Hepatocyte (in vitro differentiated cells): ENCODE data around the gene MAPK8IP2. TPM values are rescaled to one million over a fixed set of nuclear protein-coding genes. Genes with fewer than 3 reads are reported as not detected.
"Not testable (repeated sequence)": the region's sequence is repeated elsewhere in the genome, so short reads cannot be mapped to it uniquely, and the experiment has no call there.

ENCODE experiments used
- DNase-seq: peaks from one replicate; pipeline ENCODE4 v3.0.0-alpha.2; 2016; ENCODE audit warnings: low spot score
- H2AFZ ChIP-seq: fragments of 200-600 bp; sonication (generic); 2 replicates; pipeline ENCODE4 v1.6.0; 2016; ENCODE audit warnings: antibody characterized with exemption, mild to moderate bottlenecking
- H3K27ac ChIP-seq: fragments of 200-600 bp; sonication (generic); 2 replicates; pipeline ENCODE4 v1.5.1; 2016; ENCODE audit warnings: mild to moderate bottlenecking
- H3K27me3 ChIP-seq: fragments of 200-600 bp; sonication (generic); 2 replicates; pipeline ENCODE4 v1.6.1; 2016
- H3K36me3 ChIP-seq: fragments of 200-600 bp; sonication (generic); replicated peaks from 2 replicates; pipeline ENCODE4 v1.5.1; 2016; ENCODE audit warnings: low read depth; ENCODE audit not compliant: insufficient read depth
- H3K4me1 ChIP-seq: fragments of 200-600 bp; sonication (generic); 2 replicates; pipeline ENCODE4 v1.5.1; 2016; ENCODE audit warnings: mild to moderate bottlenecking, moderate library complexity; ENCODE audit not compliant: insufficient read depth
- H3K4me2 ChIP-seq: fragments of 200-600 bp; sonication (generic); 2 replicates; pipeline ENCODE4 v1.6.0; 2016
- H3K4me3 ChIP-seq: fragments of 200-600 bp; sonication (generic); 2 replicates; pipeline ENCODE4 v1.5.1; 2016; ENCODE audit warnings: mild to moderate bottlenecking
- H3K79me2 ChIP-seq: fragments of 200-600 bp; sonication (generic); 2 replicates; pipeline ENCODE4 v1.6.0; 2017; ENCODE audit warnings: mild to moderate bottlenecking
- H3K9me2 ChIP-seq: fragments of 200-600 bp; sonication (generic); replicated peaks from 2 replicates; pipeline ENCODE4 v1.6.0; 2017; ENCODE audit warnings: mild to moderate bottlenecking; ENCODE audit not compliant: insufficient read depth
- H3K9me3 ChIP-seq: fragments of 200-600 bp; sonication (generic); 2 replicates; pipeline ENCODE4 v1.5.1; 2016; ENCODE audit warnings: low read depth, mild to moderate bottlenecking
- H4K20me1 ChIP-seq: fragments of 200-600 bp; sonication (generic); 2 replicates; pipeline ENCODE4 v1.6.0; 2016; ENCODE audit warnings: mild to moderate bottlenecking; ENCODE audit not compliant: insufficient read depth, poor library complexity, severe bottlenecking
- EZH2 ChIP-seq: fragments of 200-600 bp; sonication (generic); IDR thresholded peaks from 2 replicates; pipeline ENCODE4 v1.6.1; 2016; ENCODE audit warnings: antibody characterized with exemption, mild to moderate bottlenecking, borderline replicate concordance
- EZH2phosphoT487 ChIP-seq: fragments of 200-600 bp; sonication (generic); IDR thresholded peaks from one replicate; pipeline ENCODE4 v1.6.1; 2018; ENCODE audit warnings: antibody characterized with exemption, mild to moderate bottlenecking, low read depth, moderate library complexity; ENCODE audit not compliant: unreplicated experiment, severe bottlenecking
- WGBS: methylation state at CpG from one replicate; pipeline ENCODE4 v1.1.6; 2016; ENCODE audit warnings: low lambda C conversion rate; ENCODE audit errors: missing lambda C conversion rate; 5-methylcytosine and 5-hydroxymethylcytosine counted together
- polyA plus RNA-seq: library from polyadenylated mRNA; unstranded; fragments of >200 nt; fragmentation: Nextera tagmentation; extraction: Ambion mirVana; gene quantifications from 2 replicates; pipeline ENCODE4 v1.2.1, GENCODE V29; 2016
- total RNA-seq: library from RNA; depleted of rRNA; stranded (reverse); fragments of >200 nt; gene quantifications from 2 replicates; pipeline ENCODE4 v1.2.3, GENCODE V29; 2014
- TF ChIP-seq, protein P1 (sequence below): fragments of 200-600 bp; sonication (generic); IDR thresholded peaks from 2 replicates; pipeline ENCODE4 v1.5.1; 2016; ENCODE audit warnings: antibody characterized with exemption, mild to moderate bottlenecking; ENCODE audit not compliant: poor library complexity

The MAPK8IP2 gene
- total and polyA plus RNA-seq, 2 experiments from 2014 or later, result 1.6 to 4.0 TPM

DNA sequence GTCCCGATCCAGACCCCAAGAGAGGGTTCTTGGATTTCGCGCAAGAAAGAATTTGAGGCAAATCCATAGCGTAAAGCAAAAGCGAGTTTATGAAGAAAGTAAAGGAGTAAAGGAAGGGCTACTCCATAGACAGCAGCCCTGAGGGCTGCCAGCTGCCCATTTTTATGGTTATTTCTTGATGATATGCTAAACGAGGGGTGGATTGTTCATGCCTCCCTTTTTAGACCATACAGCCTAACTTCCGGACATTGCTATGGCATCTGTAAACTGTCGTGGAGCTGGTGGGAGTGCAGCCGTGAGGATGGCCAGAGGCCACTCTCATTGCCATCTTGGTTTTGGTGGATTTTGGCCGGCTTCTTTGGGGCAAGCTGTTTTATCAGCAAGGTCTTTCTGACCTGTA is 52.7 kb downstream of the MAPK8IP2 start:
- Histone ChIP-seq H3K4me3 (no peak overlapping the region), H3K9me3 (no peaks in the 10 kb centered on the region), H3K4me2 (no peak overlapping the region), H3K27me3 (no peaks in the 10 kb centered on the region), H3K4me1 (no peaks in the 10 kb centered on the region), H3K9me2 (no peaks in the 10 kb centered on the region), H2AFZ (no peak overlapping the region), H3K36me3 (no peaks in the 10 kb centered on the region), H4K20me1 (no peaks in the 10 kb centered on the region), H3K79me2 (no peaks in the 10 kb centered on the region), H3K27ac (no peak overlapping the region)
- TF ChIP-seq, protein P1, sequence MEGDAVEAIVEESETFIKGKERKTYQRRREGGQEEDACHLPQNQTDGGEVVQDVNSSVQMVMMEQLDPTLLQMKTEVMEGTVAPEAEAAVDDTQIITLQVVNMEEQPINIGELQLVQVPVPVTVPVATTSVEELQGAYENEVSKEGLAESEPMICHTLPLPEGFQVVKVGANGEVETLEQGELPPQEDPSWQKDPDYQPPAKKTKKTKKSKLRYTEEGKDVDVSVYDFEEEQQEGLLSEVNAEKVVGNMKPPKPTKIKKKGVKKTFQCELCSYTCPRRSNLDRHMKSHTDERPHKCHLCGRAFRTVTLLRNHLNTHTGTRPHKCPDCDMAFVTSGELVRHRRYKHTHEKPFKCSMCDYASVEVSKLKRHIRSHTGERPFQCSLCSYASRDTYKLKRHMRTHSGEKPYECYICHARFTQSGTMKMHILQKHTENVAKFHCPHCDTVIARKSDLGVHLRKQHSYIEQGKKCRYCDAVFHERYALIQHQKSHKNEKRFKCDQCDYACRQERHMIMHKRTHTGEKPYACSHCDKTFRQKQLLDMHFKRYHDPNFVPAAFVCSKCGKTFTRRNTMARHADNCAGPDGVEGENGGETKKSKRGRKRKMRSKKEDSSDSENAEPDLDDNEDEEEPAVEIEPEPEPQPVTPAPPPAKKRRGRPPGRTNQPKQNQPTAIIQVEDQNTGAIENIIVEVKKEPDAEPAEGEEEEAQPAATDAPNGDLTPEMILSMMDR, result no peak
- no peak for TF ChIP-seq EZH2phosphoT487
- no peak for TF ChIP-seq EZH2
- 92% methylated on average over 10 of the region's 10 CpGs for WGBS
- no peak for DNase-seq

DNA sequence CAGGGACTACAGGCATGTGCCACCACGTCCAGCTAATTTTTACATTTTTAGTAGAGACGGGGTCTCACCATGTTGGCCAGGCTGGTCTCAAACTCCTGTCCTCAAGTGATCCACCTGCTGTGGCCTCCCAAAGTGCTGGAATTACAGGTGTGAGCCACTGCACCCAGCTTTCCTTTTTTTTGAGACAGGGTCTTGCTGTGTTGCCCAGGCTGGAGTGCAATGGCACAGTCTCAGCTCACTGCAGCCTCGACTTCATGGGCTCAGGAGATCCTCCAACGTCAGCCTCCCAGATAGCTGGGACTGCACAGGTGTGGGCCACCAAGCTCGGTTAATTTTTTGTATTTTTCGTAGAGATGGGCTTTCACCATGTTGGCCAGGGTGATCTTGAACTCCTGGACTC is 54.1 kb downstream of the MAPK8IP2 start:
- not testable (repeated sequence) for H3K4me2 ChIP-seq, H4K20me1 ChIP-seq, H3K9me2 ChIP-seq, H2AFZ ChIP-seq, H3K4me1 ChIP-seq, H3K36me3 ChIP-seq, H3K27ac ChIP-seq, H3K79me2 ChIP-seq, H3K4me3 ChIP-seq, H3K27me3 ChIP-seq, H3K9me3 ChIP-seq, DNase-seq
- 83% methylated on average over 6 of the region's 6 CpGs for WGBS

DNA sequence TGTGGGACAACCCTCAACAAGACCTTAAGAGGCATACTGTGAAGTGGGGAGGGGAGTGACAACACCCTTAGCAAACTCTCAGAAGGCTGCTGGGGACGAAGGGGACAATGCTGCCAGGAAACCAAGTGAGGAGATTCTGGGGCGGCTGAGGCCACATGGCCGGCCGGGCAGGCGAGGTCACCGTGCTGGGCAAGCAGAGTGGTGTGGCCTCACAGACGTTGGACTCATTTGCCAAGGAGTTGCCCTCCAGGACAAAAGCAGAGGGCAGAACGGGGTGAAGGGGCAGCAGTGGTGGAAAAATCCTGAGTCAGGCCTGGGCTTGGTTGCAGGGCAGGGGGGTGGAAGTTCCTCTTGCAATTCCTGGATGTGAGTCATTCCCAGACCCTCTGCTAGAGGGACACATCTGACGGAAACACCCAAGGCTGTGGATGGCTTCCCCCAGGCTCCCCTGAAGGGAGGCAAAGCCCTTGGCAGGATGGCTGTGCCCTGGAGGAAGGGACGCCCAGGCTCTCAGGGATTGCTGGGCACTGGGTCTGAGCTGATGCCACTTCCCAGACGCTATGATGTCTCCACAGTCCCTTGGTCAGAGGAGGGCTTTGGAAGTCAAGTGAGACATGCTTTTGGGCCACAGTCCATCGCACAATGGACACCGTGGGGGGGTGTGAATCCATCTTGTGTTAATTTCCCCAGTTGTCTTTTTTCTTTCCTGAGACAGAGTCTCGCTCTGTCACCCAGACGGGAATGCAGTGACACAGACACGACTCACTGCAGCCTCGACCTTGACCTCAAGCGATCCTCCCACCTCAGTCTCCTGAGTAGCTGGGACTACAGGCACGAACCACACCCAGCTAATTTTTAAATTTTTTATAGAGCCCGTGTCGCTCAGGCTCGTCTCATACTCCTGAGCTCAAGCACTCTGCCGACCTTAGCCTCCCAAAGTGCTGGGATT is 55.8 kb downstream of the MAPK8IP2 start:
- H3K4me2 ChIP-seq, result no peak overlapping the region
- no peaks in the 10 kb centered on the region for H3K79me2 ChIP-seq
- no peaks in the 10 kb centered on the region for H3K36me3 ChIP-seq
- H4K20me1 ChIP-seq, result no peaks in the 10 kb centered on the region
- H3K9me3 ChIP-seq, result no peaks in the 10 kb centered on the region
- H2AFZ ChIP-seq, result no peak overlapping the region
- DNase-seq, result no peak
- WGBS, result 80% methylated on average over 23 of the region's 23 CpGs
- H3K27ac ChIP-seq, result no peak overlapping the region
- H3K27me3 ChIP-seq, result no peaks in the 10 kb centered on the region
- H3K9me2 ChIP-seq, result no peaks in the 10 kb centered on the region
- TF ChIP-seq, protein P1, result no peak
- TF ChIP-seq EZH2phosphoT487, result no peak
- TF ChIP-seq EZH2, result no peak
- H3K4me1 ChIP-seq, result no peaks in the 10 kb centered on the region
- no peak overlapping the region for H3K4me3 ChIP-seq

DNA sequence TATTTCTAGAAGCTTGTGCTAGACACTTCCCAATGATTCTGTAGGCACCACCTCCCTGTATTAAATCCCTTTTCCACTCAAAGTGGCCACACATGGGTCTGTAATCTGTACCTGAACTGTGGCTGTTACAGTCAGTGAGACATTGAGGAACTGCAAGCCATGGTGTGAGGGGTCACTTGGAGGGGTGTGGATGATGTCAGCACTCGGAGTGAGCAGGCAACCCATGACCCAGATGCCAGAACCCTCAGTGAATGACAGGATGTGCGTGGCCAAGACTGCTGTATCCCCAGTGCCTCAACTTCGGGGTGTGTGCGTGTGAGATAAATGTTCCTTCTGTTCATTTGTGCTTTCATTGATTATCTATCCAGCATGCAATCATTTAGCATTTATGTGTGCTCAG is 57.3 kb downstream of the MAPK8IP2 start:
- no peaks in the 10 kb centered on the region for H4K20me1 ChIP-seq
- H3K4me1 ChIP-seq, result no peaks in the 10 kb centered on the region
- H3K4me3 ChIP-seq, result no peak overlapping the region
- no peak for DNase-seq
- H2AFZ ChIP-seq, result no peak overlapping the region
- no peaks in the 10 kb centered on the region for H3K79me2 ChIP-seq
- H3K9me2 ChIP-seq, result no peaks in the 10 kb centered on the region
- TF ChIP-seq, protein P1, result no peak
- no peak for TF ChIP-seq EZH2
- no peak for TF ChIP-seq EZH2phosphoT487
- no peaks in the 10 kb centered on the region for H3K27me3 ChIP-seq
- no peak overlapping the region for H3K27ac ChIP-seq
- H3K4me2 ChIP-seq, result no peak overlapping the region
- WGBS, result 84% methylated on average over 4 of the region's 4 CpGs
- H3K36me3 ChIP-seq, result no peaks in the 10 kb centered on the region
- H3K9me3 ChIP-seq, result no peaks in the 10 kb centered on the region

DNA sequence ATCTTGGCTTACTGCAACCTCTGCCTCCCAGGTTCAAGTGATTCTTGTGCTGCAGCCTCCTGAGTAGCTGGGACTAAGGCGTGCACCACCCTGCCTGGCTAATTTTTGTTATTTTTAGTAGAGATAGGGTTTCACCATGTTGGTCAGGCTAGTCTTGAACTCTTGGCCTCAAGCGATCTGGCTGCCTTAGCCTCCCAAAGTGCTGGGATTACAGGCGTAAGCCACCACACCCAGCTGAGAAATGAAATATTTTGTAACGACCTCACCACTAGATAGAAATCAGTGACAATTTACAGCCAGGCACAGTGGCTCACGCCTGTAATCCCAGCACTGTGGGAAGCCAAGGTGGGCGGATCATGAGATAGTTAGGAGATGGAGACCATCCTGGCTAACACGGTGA is 59.1 kb downstream of the MAPK8IP2 start:
- not testable (repeated sequence) for DNase-seq, H3K4me2 ChIP-seq, H3K27me3 ChIP-seq, H3K36me3 ChIP-seq, H3K4me3 ChIP-seq, H4K20me1 ChIP-seq, H3K79me2 ChIP-seq, H3K27ac ChIP-seq, H3K9me3 ChIP-seq, H2AFZ ChIP-seq, H3K4me1 ChIP-seq, H3K9me2 ChIP-seq
- 92% methylated on average over 7 of the region's 7 CpGs for WGBS
